ENCODE measurements around the gene SLC28A2.
A peak's percentile ranks its signal among the peaks of the same experiment; 100 is the strongest.
"Not testable (repeated sequence)": the region's sequence is repeated elsewhere in the genome, so short reads cannot be mapped to it uniquely, and the experiment has no call there.

SLC28A2 gene, protein sequence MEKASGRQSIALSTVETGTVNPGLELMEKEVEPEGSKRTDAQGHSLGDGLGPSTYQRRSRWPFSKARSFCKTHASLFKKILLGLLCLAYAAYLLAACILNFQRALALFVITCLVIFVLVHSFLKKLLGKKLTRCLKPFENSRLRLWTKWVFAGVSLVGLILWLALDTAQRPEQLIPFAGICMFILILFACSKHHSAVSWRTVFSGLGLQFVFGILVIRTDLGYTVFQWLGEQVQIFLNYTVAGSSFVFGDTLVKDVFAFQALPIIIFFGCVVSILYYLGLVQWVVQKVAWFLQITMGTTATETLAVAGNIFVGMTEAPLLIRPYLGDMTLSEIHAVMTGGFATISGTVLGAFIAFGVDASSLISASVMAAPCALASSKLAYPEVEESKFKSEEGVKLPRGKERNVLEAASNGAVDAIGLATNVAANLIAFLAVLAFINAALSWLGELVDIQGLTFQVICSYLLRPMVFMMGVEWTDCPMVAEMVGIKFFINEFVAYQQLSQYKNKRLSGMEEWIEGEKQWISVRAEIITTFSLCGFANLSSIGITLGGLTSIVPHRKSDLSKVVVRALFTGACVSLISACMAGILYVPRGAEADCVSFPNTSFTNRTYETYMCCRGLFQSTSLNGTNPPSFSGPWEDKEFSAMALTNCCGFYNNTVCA

GRCh38 chr15:45251888-45252287 lies at the start of gene SLC28A2:
SLC28A2 (plus strand) TSS chr15:45252234; CDS start chr15:45253216, 982 bp downstream.
- no peak for DNase-seq (ENCODE audit: low read depth in 3 of 3)

DNA sequence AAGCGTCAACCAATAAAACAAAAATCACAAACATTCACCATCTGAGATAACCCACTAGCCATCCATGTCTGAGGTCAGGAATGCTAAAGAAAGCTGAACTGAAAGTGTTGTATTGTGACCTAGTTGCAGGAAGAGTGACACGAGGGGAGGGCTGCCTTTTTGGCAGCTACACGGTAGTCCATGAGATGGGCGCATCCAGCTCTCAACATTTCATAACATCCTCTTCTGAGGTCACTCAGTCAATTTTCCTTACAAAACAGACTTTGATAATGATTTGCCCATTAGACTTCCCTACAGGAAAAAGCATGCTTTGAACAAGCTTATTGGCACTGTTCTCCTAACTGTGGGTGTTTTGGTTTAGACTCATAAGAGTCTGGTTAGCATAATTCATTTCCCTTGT lies 48.9 kb upstream of the SLC28A2 start:
- no peak for DNase-seq (ENCODE audit: low read depth in 3 of 3)

- DNase-seq (ENCODE audit: low read depth in 3 of 3), result peak in 2 of 3 experiments; percentile 25 to 54
Measured at GRCh38 chr15:45205192-45205591, 46.8 kb upstream of the SLC28A2 start.

DNA sequence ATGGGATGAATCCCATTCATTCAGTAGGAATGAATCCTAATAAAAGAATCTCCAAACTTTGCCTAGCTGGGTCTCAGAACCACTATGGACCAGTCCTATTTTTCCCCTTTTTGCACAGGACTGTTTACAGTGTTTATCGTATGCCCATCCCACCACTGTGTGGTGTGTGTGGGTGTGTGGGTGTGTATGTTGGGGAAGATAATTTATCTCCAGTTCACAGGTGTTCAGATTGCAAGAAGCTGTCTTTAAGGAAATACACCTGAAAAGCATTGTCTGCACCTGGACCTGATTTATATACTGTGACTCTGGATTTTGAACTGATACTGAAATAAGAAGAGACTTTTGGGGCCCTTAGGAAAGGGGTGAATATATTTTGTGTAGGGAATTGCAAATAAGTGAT lies 39.5 kb upstream of the SLC28A2 start:
- no peak for DNase-seq (ENCODE audit: low read depth in 3 of 3)

- no peak for DNase-seq (ENCODE audit: low read depth in 3 of 3)
Measured at GRCh38 chr15:45221053-45221599, 30.9 kb upstream of the SLC28A2 start.

DNA sequence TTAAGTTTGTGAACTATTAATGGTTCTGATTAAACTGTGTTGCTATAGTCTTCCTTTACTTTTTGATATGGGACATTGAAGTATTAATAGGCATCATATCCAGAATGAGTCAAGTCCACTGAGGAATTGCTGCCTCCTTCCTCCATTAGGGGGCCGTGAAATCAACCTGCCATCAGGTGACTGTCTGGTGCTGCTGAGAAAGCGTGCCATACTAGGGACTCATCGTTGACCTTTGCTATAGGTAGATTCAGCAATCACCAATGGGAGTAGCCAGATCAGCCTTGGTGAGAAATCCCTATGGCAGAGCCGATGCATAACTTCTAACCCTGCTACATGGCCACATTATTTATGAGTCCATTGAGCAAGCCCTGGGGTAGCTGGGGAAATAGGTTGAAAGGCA lies 30.1 kb upstream of the SLC28A2 start:
- no peak for DNase-seq (ENCODE audit: low read depth in 3 of 3)

DNA sequence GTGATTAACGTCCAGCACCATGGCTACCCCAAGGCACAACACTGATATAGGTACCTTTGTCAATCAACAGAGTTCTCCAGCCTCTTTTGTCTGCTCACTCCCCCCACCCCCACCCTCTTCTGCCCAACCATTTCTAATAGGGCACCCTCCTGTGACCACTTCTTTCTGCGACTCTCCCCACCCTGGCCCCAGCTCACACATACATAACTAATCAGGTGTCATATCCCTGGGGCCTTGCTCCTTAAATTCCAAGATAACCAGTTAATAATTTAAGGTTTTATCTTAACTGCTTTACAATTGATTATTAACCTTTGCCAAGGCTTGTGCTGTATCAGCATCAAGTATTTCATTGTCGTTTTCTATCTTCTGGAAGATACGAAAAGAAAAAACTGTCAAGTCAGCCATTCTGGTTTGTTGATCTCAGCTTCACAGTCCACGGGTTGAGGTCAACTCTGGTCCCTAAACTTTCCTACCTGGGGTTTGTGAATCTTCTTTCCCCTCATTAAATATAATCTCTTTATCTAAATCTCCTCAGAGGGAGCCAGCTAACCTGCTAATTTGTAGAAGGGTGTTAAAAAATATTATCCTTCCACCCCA lies 27.3 kb upstream of the SLC28A2 start:
- no peak for DNase-seq (ENCODE audit: low read depth in 3 of 3)

DNA sequence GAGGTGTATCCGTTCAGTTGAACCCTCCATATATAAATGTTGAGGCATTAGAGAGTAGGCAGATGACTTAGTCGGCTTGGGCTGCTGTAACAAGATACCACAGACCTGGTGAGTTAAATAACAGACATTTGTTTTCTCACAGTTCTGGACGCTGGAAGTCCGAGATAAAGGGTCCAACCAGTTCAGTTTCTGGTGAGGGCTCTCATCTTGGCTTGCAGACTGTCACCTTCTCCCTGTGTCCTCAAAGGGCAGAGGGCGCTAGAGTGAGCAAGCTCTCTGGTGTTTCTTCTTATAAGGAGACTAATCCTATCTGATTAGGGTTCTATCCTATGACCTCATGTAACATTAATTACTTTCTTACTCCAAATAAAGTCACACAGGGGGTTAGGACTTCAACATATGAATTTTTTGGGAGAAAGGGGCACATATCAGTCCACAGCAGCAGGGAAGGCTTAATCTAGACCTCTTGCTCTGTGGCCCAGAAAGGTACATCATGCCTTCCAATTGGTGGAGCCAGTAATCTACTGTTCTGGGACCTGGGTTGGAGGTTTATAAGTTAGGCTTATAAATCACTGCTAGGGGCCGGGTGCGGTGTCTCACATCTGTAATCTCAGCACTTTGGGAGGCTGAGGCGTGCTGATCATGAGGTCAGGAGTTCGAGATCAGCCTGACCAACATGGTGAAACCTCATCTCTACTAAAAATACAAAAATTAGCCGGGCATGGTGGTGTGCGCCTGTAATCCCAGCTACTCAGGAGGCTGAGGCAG lies 26.3 kb upstream of the SLC28A2 start:
- no peak for DNase-seq (ENCODE audit: low read depth in 3 of 3)

GRCh38 chr15:45228931-45229330 lies 23.1 kb upstream of the SLC28A2 start:
- DNase-seq (ENCODE audit: low read depth in 3 of 3), result no peak

DNA sequence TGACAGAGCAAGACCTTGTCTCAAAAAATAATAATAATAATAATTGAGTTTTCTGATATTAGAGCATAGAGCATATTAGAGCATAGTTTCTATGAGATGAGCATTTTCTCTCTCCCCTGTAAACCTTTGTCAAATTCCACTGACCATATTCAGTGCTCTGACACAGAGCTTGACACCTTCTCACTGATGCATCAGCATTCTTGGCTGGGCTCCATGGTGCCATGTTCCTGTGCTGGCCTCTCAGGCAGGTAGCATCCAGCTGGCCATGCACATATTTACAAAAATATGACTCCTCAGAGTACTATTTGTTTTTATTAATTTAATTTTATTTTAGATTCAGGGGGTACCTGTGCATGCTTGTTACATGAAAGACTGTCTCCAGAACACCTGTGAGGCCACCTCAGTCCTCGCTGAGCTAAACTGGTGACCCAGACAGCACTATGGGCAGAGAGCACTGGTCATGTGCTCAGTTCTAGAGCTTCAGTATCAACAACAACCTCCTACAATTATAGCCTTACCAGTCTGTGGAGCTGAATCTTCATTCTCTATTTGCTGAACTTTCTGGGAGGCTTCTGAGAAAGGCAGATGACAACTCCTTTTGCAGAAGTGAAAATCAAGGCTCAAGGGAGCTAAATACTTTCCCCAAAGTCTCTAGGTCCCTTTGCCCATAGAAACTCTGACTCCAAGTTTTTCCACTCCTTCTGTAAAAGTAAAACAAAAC lies 21.6 kb upstream of the SLC28A2 start:
- no peak for DNase-seq (ENCODE audit: low read depth in 3 of 3)

GRCh38 chr15:45231132-45231531 lies 20.9 kb upstream of the SLC28A2 start:
- DNase-seq (ENCODE audit: low read depth in 3 of 3), result no peak

DNA sequence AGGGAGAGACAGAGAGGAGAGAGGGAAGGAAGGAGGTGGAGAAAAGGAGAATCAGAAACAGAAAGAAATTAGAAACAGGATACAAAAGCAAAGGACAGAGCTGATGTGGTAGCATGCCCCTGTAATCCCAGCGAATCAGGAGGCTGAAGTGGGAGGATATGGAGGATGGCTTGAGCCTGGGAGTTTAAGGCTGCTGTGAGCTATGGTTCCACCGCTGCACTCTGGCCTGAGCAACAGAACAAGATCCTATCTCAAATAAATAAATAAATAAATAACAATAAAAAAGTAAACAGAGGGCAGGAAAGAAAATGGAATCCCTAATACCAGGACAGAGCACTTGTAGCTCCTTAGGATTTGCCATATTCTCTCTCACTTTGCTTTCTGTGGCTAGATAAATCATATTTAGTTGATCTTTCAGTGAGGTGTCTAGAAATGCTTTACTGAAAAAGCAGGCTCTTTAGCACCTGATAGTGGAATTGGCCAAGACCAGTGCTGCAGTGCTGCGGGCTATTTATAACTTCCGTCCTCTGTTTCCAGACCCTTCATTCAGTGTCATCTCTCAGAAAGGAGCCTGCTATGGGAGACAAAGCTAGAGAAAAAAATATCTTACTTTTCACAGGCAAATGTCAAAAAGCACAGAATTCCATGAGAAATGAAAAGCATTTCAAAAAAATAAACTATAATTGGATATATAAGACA lies 20.0 kb upstream of the SLC28A2 start:
- no peak for DNase-seq (ENCODE audit: low read depth in 3 of 3)

- no peak for DNase-seq (ENCODE audit: low read depth in 3 of 3)
Measured at GRCh38 chr15:45234562-45235235, 17.3 kb upstream of the SLC28A2 start.

- DNase-seq (ENCODE audit: low read depth in 3 of 3), result not testable (repeated sequence)
Measured at GRCh38 chr15:45236806-45237205, 15.2 kb upstream of the SLC28A2 start.

GRCh38 chr15:45242289-45242688 lies 9.7 kb upstream of the SLC28A2 start:
- DNase-seq (ENCODE audit: low read depth in 3 of 3), result no peak

- DNase-seq (ENCODE audit: low read depth in 3 of 3), result no peak
Measured at GRCh38 chr15:45249125-45249780, 2.8 kb upstream of the SLC28A2 start.

GRCh38 chr15:45253330-45253729 lies 1.3 kb downstream of the SLC28A2 start:
- DNase-seq (ENCODE audit: low read depth in 3 of 3), result no peak

- no peak for DNase-seq (ENCODE audit: low read depth in 3 of 3)
Measured at GRCh38 chr15:45254405-45254804, 2.4 kb downstream of the SLC28A2 start.

DNA sequence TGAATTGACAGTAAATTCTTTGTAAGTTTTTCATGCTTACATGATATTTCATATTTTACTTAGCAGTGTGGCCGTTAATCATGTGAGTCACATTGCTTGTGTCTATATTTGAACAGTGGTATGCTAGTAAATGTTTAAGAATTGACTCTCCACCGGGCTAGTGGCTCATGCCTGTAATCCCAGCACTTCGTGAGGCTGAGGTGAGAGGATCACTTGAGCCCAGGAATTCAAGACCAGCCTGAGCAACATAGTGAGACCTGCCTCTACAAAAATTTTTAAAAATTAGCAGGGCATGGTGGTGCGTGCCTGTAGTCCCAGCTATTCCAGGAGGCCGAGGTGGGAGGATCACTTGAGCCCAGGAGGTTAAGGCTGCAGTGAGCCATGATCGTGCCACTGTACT lies 2.8 kb downstream of the SLC28A2 start:
- not testable (repeated sequence) for DNase-seq (ENCODE audit: low read depth in 3 of 3)
